Measurements from ENCODE around the gene HDX.
"Not testable (repeated sequence)": the region's sequence is repeated elsewhere in the genome, so short reads cannot be mapped to it uniquely, and the experiment has no call there.

HDX gene

DNA sequence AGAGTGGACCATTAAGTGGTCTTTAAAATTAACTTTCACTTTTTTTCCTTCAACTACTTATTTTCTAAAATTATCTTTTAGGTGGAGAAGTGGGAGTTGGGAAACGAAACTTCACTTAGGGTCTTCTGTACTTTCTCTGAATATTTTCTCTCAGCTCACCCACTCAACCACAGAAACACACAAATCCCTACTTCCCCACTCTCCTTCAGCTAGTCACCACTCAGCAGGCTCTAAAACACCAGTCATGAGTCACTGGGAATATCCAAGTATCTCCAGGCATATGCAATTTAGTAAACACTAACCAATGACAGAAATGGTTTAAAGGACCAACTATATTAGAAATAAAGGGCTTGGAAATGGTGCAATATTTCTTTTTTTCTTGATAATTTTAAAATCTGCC lies 161.3 kb downstream of the HDX start:
- H3K27ac ChIP-seq: no peak overlapping the region
- no peak overlapping the region for H3K4me3 ChIP-seq

DNA sequence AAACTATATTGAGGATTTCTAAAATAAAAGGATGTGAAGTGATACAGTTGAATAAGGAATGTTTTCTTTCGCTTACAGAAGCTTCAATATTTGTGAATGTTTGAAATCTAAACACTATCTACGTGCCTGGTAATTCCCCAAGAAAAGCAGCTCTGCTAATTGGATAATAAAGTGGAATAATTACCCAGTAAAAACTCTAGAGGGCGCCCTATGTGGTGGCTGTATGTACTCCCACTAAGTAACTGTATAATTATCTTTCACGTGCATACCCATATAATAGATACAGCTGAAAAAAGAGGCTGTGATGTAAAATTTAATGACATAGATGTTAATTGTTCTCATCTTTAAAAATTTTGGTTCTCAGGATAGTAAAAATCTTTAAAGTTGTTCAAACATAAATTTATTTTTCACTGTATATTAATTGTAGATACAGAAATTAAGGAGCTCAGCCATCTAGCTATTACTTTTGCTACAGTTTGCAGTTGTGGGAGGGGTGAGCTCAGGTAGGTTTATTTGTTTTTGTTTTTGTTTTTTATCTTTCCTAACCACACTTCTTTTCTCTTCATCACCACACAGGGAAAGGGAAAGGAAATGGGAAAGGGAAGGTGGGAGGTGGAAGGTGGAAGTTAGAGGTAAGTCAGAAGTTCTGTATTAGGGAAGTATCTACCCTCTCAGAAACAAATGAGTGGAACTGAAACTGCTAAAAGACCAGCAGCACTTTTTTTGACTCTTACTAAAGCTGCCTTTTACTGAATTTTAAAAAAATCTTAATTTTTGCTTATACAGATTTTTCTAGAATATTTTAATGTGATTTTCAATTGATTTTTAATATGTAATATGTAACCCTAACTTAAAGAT lies 162.5 kb downstream of the HDX start:
- no peak overlapping the region for H3K4me3 ChIP-seq

DNA sequence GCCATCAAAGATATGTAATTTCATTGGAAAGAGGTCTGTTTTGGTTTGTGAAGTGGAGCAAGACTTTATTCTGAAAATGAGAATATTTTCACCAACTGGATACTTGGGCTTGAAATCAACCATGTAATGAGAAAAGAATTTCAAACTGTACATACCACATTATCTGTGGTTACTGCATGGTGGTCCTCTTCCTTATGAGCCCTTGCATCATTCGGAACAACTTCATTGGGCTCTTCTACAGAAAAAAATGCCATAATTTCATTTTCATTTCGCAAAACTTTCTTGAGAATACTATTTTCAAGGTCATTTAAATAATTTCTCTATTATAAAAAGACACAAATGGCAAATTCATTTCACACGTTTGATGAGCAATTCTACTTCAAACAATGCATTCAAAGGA lies 165.6 kb downstream of the HDX start:
- no peak overlapping the region for H3K4me3 ChIP-seq
- no peak overlapping the region for H3K27ac ChIP-seq

More for the DNA sequence above, 162.5 kb downstream of the HDX start:
- no peak overlapping the region for H3K27ac ChIP-seq

DNA sequence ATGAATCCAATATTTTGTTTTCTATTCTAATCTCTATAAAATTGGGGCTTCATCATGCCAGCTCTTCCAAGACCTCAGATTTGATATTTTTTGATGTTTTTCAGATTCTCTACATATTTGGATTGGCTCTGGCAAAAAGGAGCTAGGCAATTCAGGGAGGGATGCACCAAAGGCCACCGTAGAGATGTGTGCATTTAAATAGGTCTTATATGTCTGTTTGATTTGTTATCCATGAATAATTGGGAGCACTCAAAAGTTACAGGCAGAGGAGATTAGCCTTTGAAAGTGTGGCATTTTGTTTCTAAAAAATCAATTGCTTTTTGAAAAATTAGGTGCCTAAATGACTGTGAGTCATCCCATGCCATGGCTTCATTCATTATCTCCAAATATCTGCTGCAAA lies 167.1 kb downstream of the HDX start:
- no peak overlapping the region for H3K27ac ChIP-seq
- no peak overlapping the region for H3K4me3 ChIP-seq

DNA sequence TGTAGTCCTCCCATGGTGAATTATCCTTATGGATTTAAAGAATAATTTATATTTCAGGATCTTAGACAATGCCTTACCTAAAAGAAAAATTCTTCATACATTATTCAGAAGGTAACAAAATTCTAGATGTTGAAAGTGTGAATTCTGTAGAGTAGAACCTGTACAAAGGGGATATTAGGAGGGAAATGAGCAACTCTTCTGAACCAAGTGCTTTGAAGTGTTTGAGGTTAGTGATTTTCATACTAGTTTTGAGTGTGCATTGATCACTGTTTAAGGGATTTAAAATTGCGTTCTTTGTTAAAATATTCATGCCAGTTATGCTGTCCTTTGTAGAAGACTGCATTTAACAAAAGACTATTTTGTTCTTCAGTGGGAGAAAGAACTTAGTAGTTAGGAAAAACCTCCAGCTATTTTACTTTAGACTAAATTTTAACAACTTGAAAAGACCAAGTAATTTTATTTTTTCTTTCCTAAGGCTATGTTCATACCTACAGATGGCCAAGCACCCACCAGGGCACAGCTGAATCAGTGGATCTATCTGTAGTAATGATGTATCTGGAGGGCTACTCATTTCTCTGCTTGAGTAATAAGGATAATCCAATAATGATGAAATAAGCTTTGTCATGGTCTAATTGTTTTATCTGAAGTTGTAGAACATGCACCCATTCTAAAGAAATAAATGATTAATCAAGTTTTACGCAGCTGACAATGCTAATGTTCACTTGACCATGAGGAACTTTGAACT lies 180.0 kb downstream of the HDX start:
- Histone ChIP-seq H3K4me3 (no peak overlapping the region), H3K27ac (no peak overlapping the region)

DNA sequence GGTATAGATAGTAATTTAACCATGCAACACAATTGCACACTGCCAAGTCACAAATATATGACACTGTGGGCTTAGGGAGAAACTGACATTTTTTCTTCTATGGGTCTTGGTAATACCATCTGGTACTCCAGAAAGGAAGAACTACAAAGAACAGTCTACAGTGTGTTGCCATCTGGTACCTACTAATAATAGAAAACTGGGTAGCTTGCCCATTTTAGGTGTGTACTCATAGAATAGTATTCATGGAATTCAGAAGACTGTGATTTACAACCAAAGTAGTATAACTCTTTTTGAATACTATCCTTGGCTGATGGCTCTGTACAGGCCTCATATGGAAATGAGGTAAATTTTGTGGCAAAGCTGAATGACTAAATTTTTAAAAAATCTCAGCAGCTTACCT lies 181.6 kb downstream of the HDX start:
- no peak overlapping the region for H3K4me3 ChIP-seq
- no peak overlapping the region for H3K27ac ChIP-seq

DNA sequence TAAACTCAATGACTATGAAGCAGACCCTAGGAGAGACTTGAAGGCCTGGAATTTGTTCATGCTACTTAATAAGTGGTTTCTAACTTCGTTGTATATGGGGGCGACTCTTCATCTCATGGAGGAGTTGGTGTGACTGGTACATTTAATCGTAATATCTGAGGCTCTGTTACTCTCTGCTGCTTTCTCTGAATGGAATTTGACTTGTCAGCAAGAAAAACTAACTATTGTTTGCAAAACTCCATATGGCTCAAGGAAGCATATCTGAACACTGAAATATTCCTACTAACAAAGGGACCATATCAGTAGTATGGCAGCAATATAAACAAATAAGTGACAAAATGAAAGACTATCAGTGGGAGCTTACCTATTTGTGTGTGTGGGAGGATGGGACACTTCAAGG lies 182.2 kb downstream of the HDX start:
- Histone ChIP-seq H3K4me3 (no peak overlapping the region), H3K27ac (no peak overlapping the region)

DNA sequence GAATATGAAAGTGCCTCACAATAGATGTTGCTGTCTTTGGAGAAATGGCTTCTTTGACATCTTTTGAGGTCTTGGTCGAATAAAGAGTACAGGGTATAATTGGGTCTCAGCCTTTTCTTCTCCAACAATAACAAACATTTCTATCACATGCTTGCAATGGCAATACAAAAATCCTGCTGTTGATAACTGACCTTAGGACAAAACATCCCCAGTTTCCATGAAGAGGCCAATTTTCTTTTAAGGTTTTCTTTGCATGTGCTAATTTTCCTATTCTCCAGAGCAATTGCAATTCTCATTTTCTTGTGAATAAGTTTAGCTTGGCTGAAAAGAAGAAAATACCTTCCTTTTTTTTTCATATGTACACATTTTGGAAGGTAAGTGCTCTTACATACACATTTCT lies 183.6 kb downstream of the HDX start:
- no peak overlapping the region for H3K27ac ChIP-seq
- no peak overlapping the region for H3K4me3 ChIP-seq

DNA sequence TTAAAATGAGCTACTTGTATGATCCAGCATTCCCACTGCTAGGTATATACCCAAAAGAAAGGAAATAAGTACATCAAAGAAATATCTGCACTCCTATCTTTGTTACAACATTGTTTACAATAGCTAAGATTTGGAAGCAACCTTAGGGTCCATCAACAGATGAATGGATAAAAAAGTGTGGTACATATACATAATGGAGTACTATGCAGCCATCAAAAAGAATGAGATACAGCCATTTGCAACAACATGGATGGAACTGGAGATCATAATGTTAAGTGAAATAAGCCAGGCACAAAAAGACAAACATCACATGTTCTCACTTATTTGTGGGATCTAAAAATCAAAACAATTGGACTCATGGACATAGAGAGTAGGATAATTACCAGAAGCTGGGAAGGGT lies 186.3 kb downstream of the HDX start:
- not testable (repeated sequence) for H3K4me3 ChIP-seq, H3K27ac ChIP-seq

Data from skin epidermis (tissue), 12 donors.